Inflammatory macrophage treated with lipopolysaccharide for 1 hour (primary cell): ENCODE measurements around the gene ANKRD65.
"Not testable (repeated sequence)": the region's sequence is repeated elsewhere in the genome, so short reads cannot be mapped to it uniquely, and the experiment has no call there.

Experiments
- DNase-seq, 2 donors: peaks; one replicate each; pipeline ENCODE4 v3.0.0-alpha.2; 2020 to 2022

ANKRD65 gene

GRCh38 chr1:1393014-1393413 lies 28.1 kb downstream of the ANKRD65 start:
- no peak for DNase-seq

- DNase-seq, result no peak
These were observed 29.9 kb downstream of the ANKRD65 start for GRCh38 chr1:1391225-1391624.

GRCh38 chr1:1390675-1391074 lies 30.4 kb downstream of the ANKRD65 start:
- DNase-seq, result no peak

GRCh38 chr1:1388078-1388472 lies 33.0 kb downstream of the ANKRD65 start:
- no peak for DNase-seq

GRCh38 chr1:1387098-1388077 lies 33.7 kb downstream of the ANKRD65 start:
- DNase-seq, result no peak

GRCh38 chr1:1385931-1386330 lies 35.1 kb downstream of the ANKRD65 start:
- no peak for DNase-seq

GRCh38 chr1:1385339-1385738 lies 35.7 kb downstream of the ANKRD65 start:
- not testable (repeated sequence) for DNase-seq

- no peak for DNase-seq
These were observed 39.8 kb downstream of the ANKRD65 start for GRCh38 chr1:1381294-1381693.

GRCh38 chr1:1380860-1381259 lies 40.2 kb downstream of the ANKRD65 start:
- DNase-seq, result no peak

- DNase-seq, result no peak
These were observed 43.4 kb downstream of the ANKRD65 start for GRCh38 chr1:1377540-1378205.

GRCh38 chr1:1376551-1377226 lies 44.4 kb downstream of the ANKRD65 start:
- DNase-seq, result no peak

- peak; percentile 100 for DNase-seq
These were observed 46.0 kb downstream of the ANKRD65 start, which contains the start of gene AURKAIP1 for GRCh38 chr1:1374929-1375662. Gene AURKAIP1 (minus strand): TSS chr1:1375207. CDS start chr1:1374756, 451 bp downstream.

- DNase-seq, result no peak
These were observed 46.5 kb downstream of the ANKRD65 start for GRCh38 chr1:1374589-1374928.

- DNase-seq, result no peak
These were observed 47.1 kb downstream of the ANKRD65 start for GRCh38 chr1:1373815-1374588.

- no peak for DNase-seq
These were observed 47.8 kb downstream of the ANKRD65 start for GRCh38 chr1:1373051-1373814.

- peak; percentile 22 to 79 for DNase-seq
These were observed 49.0 kb downstream of the ANKRD65 start for GRCh38 chr1:1371746-1372711.

- DNase-seq, result no peak
These were observed 49.7 kb downstream of the ANKRD65 start for GRCh38 chr1:1371364-1371745.

GRCh38 chr1:1370771-1371300 lies 50.2 kb downstream of the ANKRD65 start:
- no peak for DNase-seq

GRCh38 chr1:1370094-1370493 lies 51.0 kb downstream of the ANKRD65 start:
- DNase-seq, result not testable (repeated sequence)
